Measurements from ENCODE around the gene KRTAP4-12.
"Not testable (repeated sequence)": the region's sequence is repeated elsewhere in the genome, so short reads cannot be mapped to it uniquely, and the experiment has no call there.

Gene KRTAP4-12

GRCh38 chr17:41147531-41148204 lies 23.7 kb upstream of the KRTAP4-12 start:
- H3K9me3 ChIP-seq (ENCODE audit: control insufficient read depth, low read length) = no peaks in the 10 kb centered on the region
- no peaks in the 10 kb centered on the region for H3K4me1 ChIP-seq (ENCODE audit: control insufficient read depth, insufficient read depth, low read length)
- no peak overlapping the region for H3K9ac ChIP-seq (ENCODE audit: low read length)
- H3K4me3 ChIP-seq (ENCODE audit: low read length) = no peak overlapping the region
- H3K27me3 ChIP-seq (ENCODE audit: control insufficient read depth, insufficient read depth, low read length) = no peaks in the 10 kb centered on the region
- no peaks in the 10 kb centered on the region for H3K36me3 ChIP-seq (ENCODE audit: control insufficient read depth, insufficient read depth, low read length)

GRCh38 chr17:41145261-41145660 lies 21.3 kb upstream of the KRTAP4-12 start:
- H3K27me3 ChIP-seq (ENCODE audit: control insufficient read depth, insufficient read depth, low read length) = no peaks in the 10 kb centered on the region
- no peaks in the 10 kb centered on the region for H3K9me3 ChIP-seq (ENCODE audit: control insufficient read depth, low read length)
- H3K9ac ChIP-seq (ENCODE audit: low read length) = no peak overlapping the region
- no peak overlapping the region for H3K4me3 ChIP-seq (ENCODE audit: low read length)
- no peaks in the 10 kb centered on the region for H3K36me3 ChIP-seq (ENCODE audit: control insufficient read depth, insufficient read depth, low read length)
- H3K4me1 ChIP-seq (ENCODE audit: control insufficient read depth, insufficient read depth, low read length) = no peaks in the 10 kb centered on the region

- no peaks in the 10 kb centered on the region for H3K4me1 ChIP-seq (ENCODE audit: control insufficient read depth, insufficient read depth, low read length)
Observed at GRCh38 chr17:41144846-41145245, 20.9 kb upstream of the KRTAP4-12 start.

GRCh38 chr17:41141361-41141760 lies 17.4 kb upstream of the KRTAP4-12 start:
- Histone ChIP-seq H3K9me3 (ENCODE audit: control insufficient read depth, low read length) (no peaks in the 10 kb centered on the region), H3K36me3 (ENCODE audit: control insufficient read depth, insufficient read depth, low read length) (no peaks in the 10 kb centered on the region), H3K9ac (ENCODE audit: low read length) (no peak overlapping the region), H3K4me1 (ENCODE audit: control insufficient read depth, insufficient read depth, low read length) (no peaks in the 10 kb centered on the region), H3K4me3 (ENCODE audit: low read length) (no peak overlapping the region), H3K27me3 (ENCODE audit: control insufficient read depth, insufficient read depth, low read length) (no peaks in the 10 kb centered on the region)

More at GRCh38 chr17:41144846-41145245, 20.9 kb upstream of the KRTAP4-12 start:
- H3K36me3 ChIP-seq (ENCODE audit: control insufficient read depth, insufficient read depth, low read length) = no peaks in the 10 kb centered on the region
- no peaks in the 10 kb centered on the region for H3K9me3 ChIP-seq (ENCODE audit: control insufficient read depth, low read length)
- no peaks in the 10 kb centered on the region for H3K27me3 ChIP-seq (ENCODE audit: control insufficient read depth, insufficient read depth, low read length)
- H3K9ac ChIP-seq (ENCODE audit: low read length) = no peak overlapping the region
- no peak overlapping the region for H3K4me3 ChIP-seq (ENCODE audit: low read length)

- no peak within 1 kb of the TSS for H3K9ac ChIP-seq (ENCODE audit: low read length)
Observed at GRCh38 chr17:41140360-41141131, 16.6 kb upstream of the KRTAP4-12 start, which contains the start of gene KRTAP4-6. KRTAP4-6 (minus strand) TSS chr17:41140544; CDS start chr17:41140487, 57 bp downstream.

GRCh38 chr17:41139865-41140264 lies 15.9 kb upstream of the KRTAP4-12 start:
- H3K27me3 ChIP-seq (ENCODE audit: control insufficient read depth, insufficient read depth, low read length); H3K4me1 ChIP-seq (ENCODE audit: control insufficient read depth, insufficient read depth, low read length); H3K9ac ChIP-seq (ENCODE audit: low read length); H3K36me3 ChIP-seq (ENCODE audit: control insufficient read depth, insufficient read depth, low read length); H3K4me3 ChIP-seq (ENCODE audit: low read length); H3K9me3 ChIP-seq (ENCODE audit: control insufficient read depth, low read length): not testable (repeated sequence)

More at GRCh38 chr17:41140360-41141131, 16.6 kb upstream of the KRTAP4-12 start, which contains the start of gene KRTAP4-6:
- H3K4me1 ChIP-seq (ENCODE audit: control insufficient read depth, insufficient read depth, low read length) = no peaks in the 10 kb centered on the region
- no peaks in the 10 kb centered on the region for H3K27me3 ChIP-seq (ENCODE audit: control insufficient read depth, insufficient read depth, low read length)
- no peaks in the 10 kb centered on the region for H3K36me3 ChIP-seq (ENCODE audit: control insufficient read depth, insufficient read depth, low read length)
- H3K9me3 ChIP-seq (ENCODE audit: control insufficient read depth, low read length) = no peaks in the 10 kb centered on the region
- no peak within 1 kb of the TSS for H3K4me3 ChIP-seq (ENCODE audit: low read length)

GRCh38 chr17:41133880-41134735 lies 10.1 kb upstream of the KRTAP4-12 start:
- Histone ChIP-seq H3K9me3 (ENCODE audit: control insufficient read depth, low read length) (no peaks in the 10 kb centered on the region), H3K36me3 (ENCODE audit: control insufficient read depth, insufficient read depth, low read length) (no peaks in the 10 kb centered on the region), H3K4me1 (ENCODE audit: control insufficient read depth, insufficient read depth, low read length) (no peaks in the 10 kb centered on the region), H3K4me3 (ENCODE audit: low read length) (no peak overlapping the region), H3K9ac (ENCODE audit: low read length) (no peak overlapping the region), H3K27me3 (ENCODE audit: control insufficient read depth, insufficient read depth, low read length) (no peaks in the 10 kb centered on the region)

GRCh38 chr17:41131979-41132378 lies 8.0 kb upstream of the KRTAP4-12 start:
- Histone ChIP-seq H3K9me3 (ENCODE audit: control insufficient read depth, low read length) (no peaks in the 10 kb centered on the region), H3K9ac (ENCODE audit: low read length) (no peak overlapping the region), H3K36me3 (ENCODE audit: control insufficient read depth, insufficient read depth, low read length) (no peaks in the 10 kb centered on the region), H3K4me1 (ENCODE audit: control insufficient read depth, insufficient read depth, low read length) (no peaks in the 10 kb centered on the region), H3K27me3 (ENCODE audit: control insufficient read depth, insufficient read depth, low read length) (no peaks in the 10 kb centered on the region), H3K4me3 (ENCODE audit: low read length) (no peak overlapping the region)

GRCh38 chr17:41127371-41127770 lies 3.4 kb upstream of the KRTAP4-12 start:
- Histone ChIP-seq H3K36me3 (ENCODE audit: control insufficient read depth, insufficient read depth, low read length) (no peaks in the 10 kb centered on the region), H3K9me3 (ENCODE audit: control insufficient read depth, low read length) (no peaks in the 10 kb centered on the region), H3K4me1 (ENCODE audit: control insufficient read depth, insufficient read depth, low read length) (no peaks in the 10 kb centered on the region), H3K4me3 (ENCODE audit: low read length) (no peak overlapping the region), H3K27me3 (ENCODE audit: control insufficient read depth, insufficient read depth, low read length) (no peaks in the 10 kb centered on the region), H3K9ac (ENCODE audit: low read length) (no peak overlapping the region)

GRCh38 chr17:41126412-41126811 lies 2.4 kb upstream of the KRTAP4-12 start:
- H3K9me3 ChIP-seq (ENCODE audit: control insufficient read depth, low read length) = no peaks in the 10 kb centered on the region
- no peak overlapping the region for H3K9ac ChIP-seq (ENCODE audit: low read length)
- H3K27me3 ChIP-seq (ENCODE audit: control insufficient read depth, insufficient read depth, low read length) = no peaks in the 10 kb centered on the region
- H3K4me3 ChIP-seq (ENCODE audit: low read length) = no peak overlapping the region
- no peaks in the 10 kb centered on the region for H3K4me1 ChIP-seq (ENCODE audit: control insufficient read depth, insufficient read depth, low read length)
- H3K36me3 ChIP-seq (ENCODE audit: control insufficient read depth, insufficient read depth, low read length) = no peaks in the 10 kb centered on the region

- H3K9me3 ChIP-seq (ENCODE audit: control insufficient read depth, low read length) = no peaks in the 10 kb centered on the region
- no peak overlapping the region for H3K4me3 ChIP-seq (ENCODE audit: low read length)
- H3K27me3 ChIP-seq (ENCODE audit: control insufficient read depth, insufficient read depth, low read length) = no peaks in the 10 kb centered on the region
- no peak overlapping the region for H3K9ac ChIP-seq (ENCODE audit: low read length)
- no peaks in the 10 kb centered on the region for H3K4me1 ChIP-seq (ENCODE audit: control insufficient read depth, insufficient read depth, low read length)
- H3K36me3 ChIP-seq (ENCODE audit: control insufficient read depth, insufficient read depth, low read length) = no peaks in the 10 kb centered on the region
Observed at GRCh38 chr17:41125064-41125463, 1.1 kb upstream of the KRTAP4-12 start.
